DOHH2 (cell line): ENCODE measurements around the gene DNASE2.

Source experiments
- EZH2phosphoT487 ChIP-seq: fragments of 200-600 bp; sonication (generic); IDR thresholded peaks from 2 replicates; pipeline ENCODE4 v1.6.1; 2017; ENCODE audit warnings: borderline replicate concordance, mild to moderate bottlenecking, antibody characterized with exemption, low read length, moderate library complexity, mixed read lengths
- TF ChIP-seq, protein P1 (sequence below): fragments of 200-600 bp; sonication (generic); IDR thresholded peaks from one replicate; pipeline ENCODE4 v1.5.1; 2014; ENCODE audit warnings: antibody characterized with exemption, mild to moderate bottlenecking, low read depth, low read length; ENCODE audit not compliant: poor library complexity, severe bottlenecking

DNA sequence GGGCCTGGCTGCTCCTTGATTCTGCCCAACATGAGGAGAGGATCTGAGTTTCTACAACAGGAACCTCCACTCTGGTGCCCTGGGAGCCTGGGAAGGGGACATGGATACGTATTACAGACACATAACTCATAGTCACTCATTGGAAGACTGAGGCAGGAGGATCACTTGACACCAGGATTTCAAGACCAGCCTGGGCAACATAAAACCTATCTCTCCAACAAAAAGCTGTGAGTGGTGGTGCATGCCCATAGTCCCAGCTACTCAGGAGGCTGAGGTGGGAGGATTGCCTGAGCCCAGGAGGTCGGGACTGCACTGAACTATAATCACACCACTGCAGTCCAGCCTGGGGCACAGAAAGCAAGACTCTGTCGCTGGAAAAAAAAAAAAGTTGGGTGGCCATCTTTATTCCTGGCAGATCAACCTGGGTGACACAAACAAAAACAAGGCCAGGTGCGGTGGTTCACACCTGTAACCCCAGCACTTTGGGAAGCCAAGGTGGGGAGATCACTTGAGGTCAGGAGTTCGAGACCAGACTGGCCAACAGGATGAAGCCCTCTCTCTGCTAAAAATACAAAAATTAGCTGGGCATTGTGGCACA, 6.9 kb upstream of the DNASE2 start:
- TF ChIP-seq, protein P1, sequence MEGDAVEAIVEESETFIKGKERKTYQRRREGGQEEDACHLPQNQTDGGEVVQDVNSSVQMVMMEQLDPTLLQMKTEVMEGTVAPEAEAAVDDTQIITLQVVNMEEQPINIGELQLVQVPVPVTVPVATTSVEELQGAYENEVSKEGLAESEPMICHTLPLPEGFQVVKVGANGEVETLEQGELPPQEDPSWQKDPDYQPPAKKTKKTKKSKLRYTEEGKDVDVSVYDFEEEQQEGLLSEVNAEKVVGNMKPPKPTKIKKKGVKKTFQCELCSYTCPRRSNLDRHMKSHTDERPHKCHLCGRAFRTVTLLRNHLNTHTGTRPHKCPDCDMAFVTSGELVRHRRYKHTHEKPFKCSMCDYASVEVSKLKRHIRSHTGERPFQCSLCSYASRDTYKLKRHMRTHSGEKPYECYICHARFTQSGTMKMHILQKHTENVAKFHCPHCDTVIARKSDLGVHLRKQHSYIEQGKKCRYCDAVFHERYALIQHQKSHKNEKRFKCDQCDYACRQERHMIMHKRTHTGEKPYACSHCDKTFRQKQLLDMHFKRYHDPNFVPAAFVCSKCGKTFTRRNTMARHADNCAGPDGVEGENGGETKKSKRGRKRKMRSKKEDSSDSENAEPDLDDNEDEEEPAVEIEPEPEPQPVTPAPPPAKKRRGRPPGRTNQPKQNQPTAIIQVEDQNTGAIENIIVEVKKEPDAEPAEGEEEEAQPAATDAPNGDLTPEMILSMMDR = no peak
- TF ChIP-seq EZH2phosphoT487 = no peak
